GM19452 (cell line): ENCODE data around the gene GGTA1.
"Not testable (repeated sequence)": the region's sequence is repeated elsewhere in the genome, so short reads cannot be mapped to it uniquely, and the experiment has no call there.

Source experiments
- ATAC-seq: cut with Tn5 transposase; IDR thresholded peaks from one replicate; pipeline ENCODE4 v1.9.1; 2021; ENCODE audit not compliant: unreplicated experiment

The GGTA1 gene

DNA sequence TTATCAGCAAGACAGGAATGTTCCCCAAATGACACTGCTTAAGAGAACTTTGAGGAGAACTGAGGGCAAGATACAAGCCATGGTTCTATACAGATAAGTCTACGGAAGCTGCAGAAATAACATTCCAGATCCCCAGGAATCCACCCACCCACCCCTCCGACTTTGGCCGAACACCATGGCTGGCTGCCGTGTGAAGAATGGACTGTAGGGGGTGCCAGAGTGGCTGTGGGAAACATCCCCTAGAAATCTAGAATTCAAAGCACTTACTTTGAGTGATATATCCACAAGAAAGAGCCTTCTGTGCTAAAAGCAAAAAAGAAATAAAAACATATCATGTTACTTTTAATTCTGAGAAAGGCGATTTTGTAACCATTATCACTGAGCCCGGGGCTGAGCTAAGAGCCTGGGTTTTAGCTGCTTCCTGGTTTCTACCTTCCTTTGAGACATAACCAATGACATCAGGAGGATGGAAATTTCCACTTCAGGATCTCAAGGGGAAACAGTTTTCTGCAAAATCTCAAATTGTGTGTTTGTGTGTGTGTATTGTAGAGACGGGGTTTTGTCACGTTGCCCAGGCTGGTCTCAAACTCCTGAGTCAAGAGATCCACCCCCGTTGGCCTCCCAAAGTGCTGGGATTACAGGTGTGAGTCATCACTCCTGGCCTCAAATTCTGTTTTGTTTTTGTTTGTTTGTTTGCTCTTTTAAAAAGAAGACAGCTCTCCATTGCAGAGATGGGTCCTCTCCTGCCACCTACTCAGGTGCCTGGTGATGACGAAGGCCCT, 36.4 kb downstream of the GGTA1 start:
- ATAC-seq: no peak

DNA sequence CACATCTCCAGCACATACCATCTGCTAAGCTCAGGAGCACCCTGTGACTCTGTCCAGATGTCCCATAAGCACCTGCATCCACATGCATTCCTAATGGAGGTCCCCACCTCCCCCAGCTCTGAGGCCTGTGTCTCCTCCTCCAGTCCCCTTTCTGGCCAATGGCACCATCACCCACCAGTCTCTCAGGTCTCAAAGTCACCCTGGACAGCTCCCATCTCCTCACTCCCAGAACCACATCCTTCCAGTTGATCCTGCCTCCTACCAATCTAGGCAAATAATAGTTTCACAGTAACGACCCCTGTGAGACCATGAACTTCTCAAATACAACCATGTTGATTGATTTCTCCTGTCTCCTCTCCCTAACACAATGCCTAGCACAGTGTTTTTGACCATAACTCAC, 40.1 kb downstream of the GGTA1 start:
- no peak for ATAC-seq

DNA sequence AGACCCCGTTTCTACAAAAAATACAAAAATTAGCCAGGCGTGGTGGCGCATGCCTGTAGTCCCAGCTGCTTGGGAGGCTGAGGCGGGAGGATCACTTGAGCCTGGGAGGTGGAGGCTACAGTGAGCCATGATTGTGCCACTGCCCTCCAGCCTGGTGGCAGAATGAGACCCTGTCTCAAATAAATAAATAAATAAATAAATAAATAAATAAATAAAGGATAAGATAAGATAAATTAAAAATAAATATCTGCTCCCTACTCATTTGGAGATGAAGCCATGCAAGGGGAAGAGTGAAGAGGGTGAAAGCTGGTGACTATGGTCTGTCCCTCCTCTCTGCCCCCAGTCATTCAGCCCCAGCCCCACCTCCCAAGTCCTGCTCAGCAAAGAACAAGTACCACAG, 41.2 kb downstream of the GGTA1 start:
- not testable (repeated sequence) for ATAC-seq

DNA sequence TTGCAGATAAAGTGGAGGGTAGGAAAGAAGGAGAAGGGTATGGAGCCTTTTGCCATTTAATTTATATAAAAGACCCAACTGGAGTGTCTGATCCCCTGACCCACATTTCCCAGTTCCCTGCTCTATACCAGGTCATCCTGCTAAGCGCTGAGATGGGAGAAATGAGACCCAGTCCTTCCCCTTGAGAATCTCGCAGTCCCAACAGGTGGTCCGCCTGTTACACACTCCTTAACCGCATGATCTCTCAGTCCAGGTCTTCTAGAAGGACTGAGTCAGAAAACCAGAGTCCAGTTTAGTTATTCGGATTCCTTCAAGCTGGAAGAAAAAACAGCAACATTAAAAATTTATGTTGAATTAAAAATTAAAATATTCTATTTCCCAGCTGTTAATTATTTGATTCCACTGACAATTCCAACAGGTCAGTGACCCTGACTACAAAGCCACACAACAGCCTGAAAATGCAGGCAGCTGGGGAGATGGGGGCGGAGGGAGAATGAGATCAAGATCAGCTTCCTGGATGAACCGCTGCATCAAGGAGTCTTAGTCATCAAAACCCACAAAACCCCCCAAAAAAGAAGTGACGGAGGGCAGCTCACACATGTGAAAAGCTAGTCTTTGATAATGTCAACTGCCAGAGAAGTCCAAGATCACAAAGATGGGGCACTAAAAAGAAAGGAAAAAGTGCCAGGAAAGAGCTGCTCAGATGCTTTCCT, 44.0 kb downstream of the GGTA1 start:
- no peak for ATAC-seq

DNA sequence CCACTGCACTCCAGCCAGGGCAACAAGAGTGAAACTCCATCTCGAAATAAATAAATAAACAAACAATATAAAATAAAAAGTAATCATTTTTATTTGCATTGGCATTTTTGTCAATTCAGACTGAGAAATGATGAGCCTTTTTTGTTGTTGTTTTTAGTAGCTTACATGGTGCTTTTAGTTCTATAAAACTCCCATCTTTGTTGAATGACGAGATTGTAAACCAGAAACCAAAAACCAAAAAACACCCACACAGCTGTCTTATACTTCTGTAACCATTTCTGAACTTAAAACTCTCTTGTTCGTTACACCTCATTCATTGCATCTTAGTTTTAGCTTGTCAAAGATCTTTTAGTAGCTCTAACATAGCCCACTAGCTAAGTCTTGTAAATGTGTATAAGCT, 44.7 kb downstream of the GGTA1 start:
- no peak for ATAC-seq

DNA sequence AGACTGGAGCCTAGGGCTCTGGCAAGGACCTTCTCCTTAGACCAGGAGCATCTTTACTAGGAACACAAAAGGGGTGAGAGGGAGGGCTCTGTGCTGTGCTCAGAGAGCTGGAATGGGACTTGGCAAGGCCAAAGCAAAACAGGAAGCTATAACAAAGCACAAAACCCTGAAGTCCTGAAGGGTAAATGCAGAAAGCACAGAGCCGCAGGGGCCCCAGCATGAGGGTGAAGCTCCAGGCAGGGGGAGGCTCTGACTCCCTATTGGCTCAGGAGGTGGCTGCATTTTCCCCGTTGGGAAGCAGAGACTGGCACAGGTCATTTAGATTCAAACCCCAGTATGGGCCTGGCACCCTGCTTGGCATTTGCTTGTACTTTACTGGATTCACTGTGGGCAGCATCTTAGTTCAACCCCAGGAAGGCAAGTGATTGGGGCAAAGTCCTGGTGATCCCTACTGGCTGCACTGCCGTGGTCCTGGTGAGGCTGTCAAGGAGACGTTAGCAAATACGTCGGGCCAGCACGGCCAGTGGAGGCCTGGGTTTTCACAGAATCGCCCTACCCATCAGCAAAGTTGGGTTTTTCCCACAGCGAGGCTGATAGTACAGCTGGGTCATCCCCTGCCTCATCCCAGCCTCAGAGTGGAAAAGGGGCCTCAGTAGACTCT, 46.3 kb downstream of the GGTA1 start:
- ATAC-seq: no peak

DNA sequence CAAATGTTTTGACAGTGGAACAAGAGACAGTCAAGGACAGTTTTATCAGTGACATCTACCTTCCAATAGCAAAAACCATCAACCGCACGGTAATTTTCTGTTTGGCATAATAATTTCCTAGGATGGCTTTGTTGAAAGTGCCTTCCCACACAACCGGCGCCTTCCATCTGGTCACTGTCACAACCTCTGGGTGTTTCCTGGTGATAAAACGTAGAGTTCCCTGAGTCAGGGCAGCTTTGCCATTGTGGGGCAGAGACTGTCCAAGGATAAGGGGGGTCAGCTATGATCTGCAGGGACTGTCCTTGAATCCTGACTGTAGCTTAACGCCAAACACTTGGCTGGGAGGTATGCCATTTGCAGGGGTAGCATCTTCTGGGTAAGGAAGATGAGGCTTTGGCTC, 47.6 kb downstream of the GGTA1 start:
- no peak for ATAC-seq

DNA sequence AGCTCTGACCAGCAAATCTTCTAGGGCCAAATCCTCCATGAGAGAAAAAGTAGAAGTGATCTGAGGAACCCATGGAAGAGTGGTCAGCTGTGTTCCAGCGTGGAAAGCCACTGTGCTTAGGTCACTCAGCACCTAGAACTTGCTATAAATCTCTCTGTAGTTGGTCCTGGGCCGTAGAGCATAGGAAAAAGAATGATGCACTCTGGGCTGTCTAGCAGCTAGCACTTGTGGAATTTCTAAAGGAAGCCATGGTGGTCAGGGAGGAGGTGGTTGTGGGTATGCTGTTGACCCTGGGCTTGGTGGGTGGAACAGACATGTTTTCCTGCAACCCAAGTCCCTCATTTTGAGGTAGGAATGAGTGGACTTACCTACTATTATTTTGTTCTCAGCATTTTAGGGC, 48.1 kb downstream of the GGTA1 start:
- ATAC-seq: no peak

DNA sequence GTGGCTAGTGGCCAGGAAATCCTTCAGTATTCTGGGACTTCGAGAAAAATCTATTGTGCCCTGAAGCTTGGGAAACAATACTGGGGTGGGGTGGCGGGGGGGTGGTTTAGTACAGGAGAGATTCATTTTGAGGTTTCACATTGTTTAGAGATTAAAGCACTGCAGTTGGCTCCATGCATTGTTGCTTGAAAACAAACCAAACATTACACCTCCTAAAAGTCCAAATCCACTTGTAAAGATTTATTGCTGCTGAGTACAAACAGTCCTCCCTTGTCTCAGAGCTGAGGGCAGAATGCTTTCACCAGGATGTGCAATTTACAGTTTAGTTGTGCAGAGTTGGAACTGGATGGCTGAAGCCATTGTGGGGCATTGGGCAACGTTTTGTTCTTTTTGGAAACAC, 49.4 kb downstream of the GGTA1 start:
- no peak for ATAC-seq

DNA sequence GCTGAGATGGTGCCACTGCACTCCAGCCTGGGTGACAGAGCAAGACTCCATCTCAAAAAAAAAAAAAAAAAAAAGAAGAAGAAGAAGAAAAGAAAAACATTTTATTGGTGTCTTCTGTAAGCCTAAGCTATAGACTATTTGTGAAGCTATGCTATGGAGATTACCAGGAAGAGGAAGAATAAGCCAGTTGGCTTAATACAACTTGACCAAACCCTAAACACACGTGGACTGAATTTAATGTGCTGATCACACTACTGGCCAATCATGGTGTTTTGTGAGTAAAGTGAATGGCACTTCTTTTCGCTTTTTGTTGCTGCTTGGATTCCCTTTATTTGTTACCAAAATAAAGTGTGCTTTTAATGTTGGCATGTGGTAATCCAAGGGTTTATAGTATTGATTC, 49.9 kb downstream of the GGTA1 start:
- ATAC-seq: no peak

DNA sequence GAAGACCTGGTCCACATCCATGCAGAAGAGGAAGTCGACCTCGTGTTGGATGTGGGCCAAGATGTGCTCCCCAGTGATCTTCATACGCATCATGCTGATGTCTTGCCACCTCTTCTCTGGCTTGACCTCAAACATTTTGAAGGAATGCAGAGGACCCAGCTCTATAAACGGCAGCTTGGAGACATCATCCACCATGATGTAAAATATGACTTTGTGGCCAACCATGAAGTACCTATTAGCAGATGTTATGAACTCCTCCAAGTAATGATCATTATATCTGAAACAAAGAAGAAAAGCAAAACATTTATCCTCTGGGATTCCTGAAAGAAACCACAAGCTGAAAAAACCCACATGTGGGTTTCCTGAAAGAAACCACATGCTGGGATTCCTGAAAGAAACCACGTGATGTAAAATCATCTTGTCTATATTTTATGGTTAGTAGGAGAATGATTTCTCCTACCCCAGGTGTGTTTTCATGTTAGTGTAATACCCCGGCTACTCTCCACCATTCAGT, 52.3 kb downstream of the GGTA1 start:
- ATAC-seq: no peak

DNA sequence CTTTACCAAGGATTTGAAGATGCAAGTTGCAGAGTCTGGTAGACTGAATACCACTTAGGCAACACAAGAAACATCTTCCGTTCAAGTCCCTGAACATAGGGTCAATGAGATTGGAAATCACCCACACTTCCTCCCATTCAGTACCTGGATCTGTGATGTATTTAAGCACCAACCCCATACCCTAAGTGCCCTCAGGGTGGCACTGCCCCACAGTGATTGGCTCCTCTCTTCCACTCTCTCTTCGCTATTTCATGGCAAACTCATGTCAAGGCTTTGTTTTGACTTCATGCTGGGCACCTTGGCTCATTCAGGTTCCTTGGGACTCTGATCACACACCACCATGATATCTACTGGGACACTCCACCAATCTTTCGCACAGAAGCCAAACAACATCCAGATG, 53.7 kb downstream of the GGTA1 start:
- no peak for ATAC-seq

DNA sequence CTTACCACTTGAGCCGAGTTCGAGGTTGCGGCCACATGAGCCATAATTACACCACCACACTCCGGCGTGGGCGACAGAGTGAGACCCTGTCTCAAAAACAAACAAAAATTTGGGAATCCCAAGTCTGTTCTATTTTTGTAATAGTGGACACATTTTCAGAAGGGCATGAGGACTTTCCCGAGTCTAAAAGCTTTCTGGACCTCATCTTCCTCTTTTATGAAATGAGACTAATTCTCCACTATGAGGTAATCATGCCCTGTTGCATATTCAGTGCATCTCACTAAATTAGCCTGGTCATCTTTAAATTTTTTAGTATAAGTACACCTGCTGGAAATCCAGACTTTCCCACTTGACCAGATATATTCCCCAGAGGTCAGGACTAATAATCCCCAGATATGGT, 55.7 kb downstream of the GGTA1 start:
- no peak for ATAC-seq

DNA sequence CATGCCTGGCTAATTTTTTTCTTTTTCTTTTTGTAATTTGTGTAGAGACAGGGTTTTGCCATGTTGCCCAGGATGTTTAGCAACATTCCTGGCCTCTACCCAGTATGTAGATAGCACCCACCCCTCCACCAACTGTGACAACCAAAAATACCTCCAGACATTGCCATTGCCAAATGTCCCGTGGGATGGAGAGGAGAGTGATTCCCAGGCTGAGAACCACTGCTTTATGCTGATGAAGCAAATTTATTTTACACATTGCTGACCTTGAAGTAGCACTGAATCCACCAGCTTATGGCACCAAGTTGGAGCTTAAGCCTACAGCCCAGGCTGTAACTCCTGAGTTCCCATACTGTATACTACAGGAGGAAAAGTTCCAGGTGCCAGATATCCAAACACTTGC, 58.5 kb downstream of the GGTA1 start:
- no peak for ATAC-seq

DNA sequence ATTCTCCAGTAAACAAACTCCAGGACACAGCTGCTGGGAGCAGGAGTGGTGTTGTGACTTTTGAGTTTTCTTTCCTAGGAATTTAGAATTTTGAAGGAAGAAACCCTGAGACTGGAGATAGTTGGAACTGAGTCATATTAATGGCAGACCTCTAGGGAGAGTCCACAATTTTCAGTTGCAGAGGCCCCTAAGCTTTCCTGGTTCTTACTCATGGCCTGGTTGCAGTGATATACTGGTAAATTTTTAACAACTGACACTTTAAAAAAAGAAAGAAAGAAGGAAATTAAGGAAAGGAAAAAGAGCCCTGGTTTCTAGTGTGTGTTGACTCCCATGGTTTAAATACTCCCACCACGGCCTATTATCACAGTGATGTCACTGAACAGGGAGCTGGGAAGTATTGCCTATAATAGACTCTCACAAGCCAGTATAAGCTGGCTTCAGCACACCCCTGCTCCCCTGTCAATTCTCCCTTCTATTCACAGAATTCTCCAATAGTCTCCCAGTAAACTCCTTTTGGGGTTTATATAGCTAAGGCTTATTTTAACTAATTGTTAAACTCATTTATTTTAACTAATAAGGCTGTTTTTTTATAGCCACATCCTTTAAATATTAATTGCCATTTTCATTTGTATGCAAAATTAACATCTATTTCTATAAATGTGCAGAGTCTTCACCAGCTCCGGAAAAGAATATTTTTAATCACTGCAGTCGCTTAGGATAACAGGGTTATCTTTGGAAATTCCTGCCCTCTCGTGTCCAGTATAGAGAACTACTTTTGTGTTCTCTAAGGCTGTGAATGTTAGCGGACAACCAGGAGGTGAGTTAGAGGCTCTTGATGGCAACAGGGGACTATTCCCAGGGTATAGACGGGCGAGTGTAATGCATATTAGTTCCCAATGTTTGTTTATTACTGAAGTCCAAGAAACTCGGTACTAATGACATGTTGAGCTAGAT, 59.7 kb downstream of the GGTA1 start:
- no peak for ATAC-seq

DNA sequence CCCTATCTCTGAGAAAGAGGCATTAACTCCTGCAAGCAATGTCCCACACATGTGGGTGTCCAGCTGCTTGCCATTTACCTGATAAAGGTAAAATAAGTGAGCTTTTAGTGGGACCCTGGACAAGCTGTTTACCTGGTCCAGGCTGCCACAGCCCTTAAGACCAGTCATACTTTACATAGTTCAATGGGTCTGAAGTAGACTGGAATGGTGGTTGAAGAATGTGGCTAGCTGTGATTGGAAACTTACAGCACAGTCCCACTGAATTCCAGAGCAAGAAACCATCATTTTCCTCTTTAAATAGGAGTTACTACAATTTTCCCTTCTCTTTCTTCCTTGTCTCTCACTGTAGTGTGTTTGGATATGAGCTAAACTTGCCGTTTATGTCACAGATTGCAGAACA, 60.6 kb downstream of the GGTA1 start:
- ATAC-seq: no peak

DNA sequence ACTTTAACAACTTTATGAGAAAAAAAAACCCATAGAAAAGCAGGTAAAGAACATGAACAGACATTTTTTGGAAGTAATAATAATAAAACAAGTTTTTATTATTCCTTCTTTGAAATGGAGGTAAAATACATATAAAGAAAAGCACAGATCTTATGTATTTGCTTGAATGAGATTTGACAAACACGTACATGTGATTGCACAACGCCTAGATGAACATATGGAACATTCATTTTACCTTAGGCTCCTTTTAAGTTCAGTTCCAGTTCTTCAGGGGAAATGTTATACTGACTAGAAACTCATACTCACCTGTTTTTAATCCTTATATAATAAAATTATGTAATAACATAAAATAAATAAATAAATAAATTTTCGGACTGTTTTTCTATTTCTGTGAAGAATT, 61.8 kb downstream of the GGTA1 start:
- no peak for ATAC-seq

DNA sequence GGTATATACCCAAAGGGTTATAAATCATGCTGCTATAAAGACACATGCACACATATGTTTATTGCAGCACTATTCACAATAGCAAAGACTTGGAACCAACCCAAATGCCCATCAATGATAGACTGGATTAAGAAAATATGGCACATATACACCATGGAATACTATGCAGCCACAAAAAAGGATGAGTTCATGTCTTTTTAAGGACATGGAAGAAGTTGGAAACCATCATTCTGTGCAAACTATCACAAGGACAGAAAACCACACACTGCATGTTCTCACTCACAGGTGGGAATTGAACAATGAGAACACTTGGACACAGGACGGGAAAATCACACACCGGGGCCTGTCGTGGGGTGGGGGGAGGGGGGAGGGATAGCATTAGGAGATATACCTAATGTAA, 62.6 kb downstream of the GGTA1 start:
- not testable (repeated sequence) for ATAC-seq

DNA sequence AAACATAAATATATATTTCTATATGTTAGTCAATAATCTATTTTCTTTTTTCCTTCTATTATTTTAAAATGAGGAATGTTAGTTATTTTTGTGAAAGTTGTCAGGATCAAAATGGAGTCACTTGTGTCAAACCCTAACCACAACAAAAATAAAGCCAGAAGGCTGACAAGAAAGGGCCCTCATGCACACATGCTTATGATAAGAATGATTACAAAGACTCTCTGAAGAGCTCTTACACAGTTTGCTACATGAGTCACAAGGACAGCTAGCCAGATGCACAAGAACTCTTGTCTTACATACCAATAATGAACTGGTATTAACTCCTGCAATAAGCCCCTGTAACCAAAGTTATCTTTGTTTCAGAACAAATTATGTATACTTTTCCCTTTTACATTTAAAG, 64.7 kb downstream of the GGTA1 start:
- no peak for ATAC-seq

DNA sequence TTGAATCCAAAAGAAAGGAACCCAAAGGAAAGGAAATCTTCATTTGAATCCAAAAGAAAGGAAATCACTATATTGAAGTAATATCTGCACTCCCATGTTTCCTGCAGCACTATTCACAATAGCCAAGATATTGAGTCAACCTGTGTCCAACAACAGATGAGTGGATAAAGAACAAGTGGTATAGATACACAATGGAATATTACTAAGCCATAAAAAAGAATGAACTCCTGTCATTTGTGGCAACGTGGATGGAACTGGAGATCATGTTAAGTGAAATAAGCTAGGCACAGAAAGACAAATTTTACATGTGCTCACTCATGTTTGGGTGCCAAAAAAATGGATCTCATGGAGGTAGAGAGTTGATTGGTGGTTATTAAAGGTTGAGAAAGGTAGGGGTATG, 71.7 kb downstream of the GGTA1 start:
- no peak for ATAC-seq

DNA sequence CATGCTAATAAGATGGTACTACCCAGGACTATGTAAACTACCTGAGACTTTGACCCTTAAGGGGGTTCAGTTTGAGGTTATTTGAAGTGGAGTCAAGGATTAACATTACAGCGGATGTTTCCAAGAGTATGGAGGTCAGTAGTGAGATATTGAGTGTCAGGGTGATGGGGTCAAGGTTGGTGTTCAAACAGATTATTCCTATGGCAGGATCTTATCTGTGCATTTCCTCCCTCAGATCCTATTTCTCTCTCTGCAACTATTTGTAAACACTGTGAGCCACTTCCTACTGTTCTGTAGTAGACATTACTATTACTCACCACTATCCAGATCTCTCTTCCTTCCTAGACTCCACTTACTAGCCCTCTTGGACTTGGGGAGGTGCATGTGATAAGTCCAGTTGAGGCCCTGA, 75.6 kb downstream of the GGTA1 start:
- ATAC-seq: no peak
